Lower leg skin (tissue), 4 donors: ENCODE measurements around the gene SRL. TPM values are rescaled to one million over a fixed set of nuclear protein-coding genes. Genes with fewer than 3 reads are reported as not detected.

Experiments used
- total RNA-seq, 4 donors: library from RNA; depleted of rRNA; stranded (reverse); fragments of >200 nt; gene quantifications; one replicate each; pipeline ENCODE4 v1.1.0, GENCODE V29; 2016

SRL gene
- total RNA-seq, 4 donors from 2014 or later = 0.04 to 1.0 (median 0.55) TPM

Other genes starting within 250 kb of the SRL start
- 10 to 100 TPM; 13.1 to 25.1 (median 18.5) TPM for gene ADCY9, start 125.6 kb downstream of the SRL start, total RNA-seq
- 10 to 100 TPM in 3 of 4 donors, 1 to 10 TPM in 1; 10.0 to 14.2 (median 12.3) TPM for gene TFAP4, start 30.9 kb upstream of the SRL start, total RNA-seq
- 1 to 10 TPM; 1.3 to 2.6 (median 2.2) TPM for gene GLIS2, start 74.0 kb upstream of the SRL start, total RNA-seq
- gene PAM16, start 109.2 kb upstream of the SRL start, total RNA-seq = 10 to 100 TPM; 26.2 to 64.5 (median 40.9) TPM
- gene VASN, start 129.8 kb upstream of the SRL start, total RNA-seq = 10 to 100 TPM; 35.6 to 52.8 (median 46.7) TPM
- gene CORO7, start 174.5 kb upstream of the SRL start, total RNA-seq = 10 to 100 TPM; 18.4 to 39.0 (median 22.7) TPM
- 10 to 100 TPM; 37.4 to 44.1 (median 40.8) TPM for gene DNAJA3, start 183.8 kb upstream of the SRL start, total RNA-seq
- gene NMRAL1, start 232.5 kb upstream of the SRL start, total RNA-seq = 10 to 100 TPM; 51.9 to 72.8 (median 58.2) TPM
- gene HMOX2, start 234.3 kb upstream of the SRL start, total RNA-seq = 10 to 100 TPM; 48.8 to 70.6 (median 59.0) TPM